Neural crest cell (in vitro differentiated cells): ENCODE results near the gene AURKB. TPM values are rescaled to one million over a fixed set of nuclear protein-coding genes. Genes with fewer than 3 reads are reported as not detected.

Experiments
- DNase-seq: peaks from one replicate; pipeline ENCODE4 v3.0.0; 2021; ENCODE audit warnings: low read depth, mixed read lengths, low spot score
- H3K27ac Mint-ChIP-seq: one replicate; pipeline ENCODE4 v1.8.0; 2021; ENCODE audit warnings: mild to moderate bottlenecking, mixed read lengths; ENCODE audit not compliant: unreplicated experiment
- H3K27me3 Mint-ChIP-seq: 2 replicates; pipeline ENCODE4 v1.8.0; 2021; ENCODE audit warnings: low read depth, mild to moderate bottlenecking, mixed read lengths
- H3K36me3 Mint-ChIP-seq: 2 replicates; pipeline ENCODE4 v1.8.0; 2021; ENCODE audit warnings: low read depth, mild to moderate bottlenecking, mixed read lengths
- H3K4me1 Mint-ChIP-seq: 2 replicates; pipeline ENCODE4 v1.8.0; 2021; ENCODE audit warnings: mixed read lengths
- H3K4me3 Mint-ChIP-seq: one replicate; pipeline ENCODE4 v1.8.0; 2021; ENCODE audit warnings: mild to moderate bottlenecking, mixed read lengths
- H3K9me3 Mint-ChIP-seq: 2 replicates; pipeline ENCODE4 v1.8.0; 2021; ENCODE audit warnings: mixed read lengths
- total RNA-seq: library from RNA; stranded (reverse); gene quantifications from 2 replicates; pipeline ENCODE4 v1.2.1, GENCODE V29; 2021
- TF ChIP-seq, protein P1 (sequence below): fragments of 200-600 bp; sonication (generic); conservative IDR thresholded peaks from 2 replicates; pipeline ENCODE4 v1.5.0; 2021; ENCODE audit warnings: antibody characterized with exemption, mild to moderate bottlenecking

The AURKB gene
- total RNA-seq, 1 donor from 2014 or later: 176 TPM

DNA sequence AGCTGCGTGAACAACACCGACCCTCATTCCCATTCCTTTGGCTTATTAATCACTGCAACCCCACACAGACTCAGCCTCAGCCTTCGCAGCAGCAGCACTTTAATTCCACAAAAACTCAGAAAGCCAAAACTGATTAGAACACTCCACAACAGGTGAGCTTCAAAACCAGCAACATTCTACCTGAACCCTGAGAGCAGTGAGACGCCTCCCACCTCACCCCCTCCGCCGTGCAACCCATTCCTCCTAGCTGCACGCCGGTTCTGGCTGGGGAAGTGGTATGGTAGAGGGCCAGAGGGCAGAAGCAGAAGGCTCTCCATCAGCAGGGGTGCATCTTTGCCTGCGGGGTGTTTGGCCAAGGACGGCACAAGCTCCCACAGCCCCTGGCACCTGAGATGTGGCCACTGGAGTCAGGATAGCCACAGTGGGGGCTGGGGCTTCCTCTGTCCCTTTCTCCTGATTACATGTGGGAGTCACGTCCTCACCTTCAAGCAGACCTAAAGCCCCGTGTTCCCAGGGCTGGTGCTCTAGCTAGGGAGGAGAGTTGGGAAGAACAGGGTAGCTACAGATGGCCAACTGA, 22.0 kb downstream of the AURKB start:
- Mint-ChIP-seq H3K4me3 (no peak overlapping the region), H3K27ac (no peak overlapping the region), H3K27me3 (peaks cover 7% of the 10 kb centered on the region), H3K9me3 (no peaks in the 10 kb centered on the region), H3K4me1 (peaks cover 18% of the 10 kb centered on the region), H3K36me3 (no peaks in the 10 kb centered on the region)
- no peak for DNase-seq
- TF ChIP-seq, protein P1, sequence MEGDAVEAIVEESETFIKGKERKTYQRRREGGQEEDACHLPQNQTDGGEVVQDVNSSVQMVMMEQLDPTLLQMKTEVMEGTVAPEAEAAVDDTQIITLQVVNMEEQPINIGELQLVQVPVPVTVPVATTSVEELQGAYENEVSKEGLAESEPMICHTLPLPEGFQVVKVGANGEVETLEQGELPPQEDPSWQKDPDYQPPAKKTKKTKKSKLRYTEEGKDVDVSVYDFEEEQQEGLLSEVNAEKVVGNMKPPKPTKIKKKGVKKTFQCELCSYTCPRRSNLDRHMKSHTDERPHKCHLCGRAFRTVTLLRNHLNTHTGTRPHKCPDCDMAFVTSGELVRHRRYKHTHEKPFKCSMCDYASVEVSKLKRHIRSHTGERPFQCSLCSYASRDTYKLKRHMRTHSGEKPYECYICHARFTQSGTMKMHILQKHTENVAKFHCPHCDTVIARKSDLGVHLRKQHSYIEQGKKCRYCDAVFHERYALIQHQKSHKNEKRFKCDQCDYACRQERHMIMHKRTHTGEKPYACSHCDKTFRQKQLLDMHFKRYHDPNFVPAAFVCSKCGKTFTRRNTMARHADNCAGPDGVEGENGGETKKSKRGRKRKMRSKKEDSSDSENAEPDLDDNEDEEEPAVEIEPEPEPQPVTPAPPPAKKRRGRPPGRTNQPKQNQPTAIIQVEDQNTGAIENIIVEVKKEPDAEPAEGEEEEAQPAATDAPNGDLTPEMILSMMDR: no peak

DNA sequence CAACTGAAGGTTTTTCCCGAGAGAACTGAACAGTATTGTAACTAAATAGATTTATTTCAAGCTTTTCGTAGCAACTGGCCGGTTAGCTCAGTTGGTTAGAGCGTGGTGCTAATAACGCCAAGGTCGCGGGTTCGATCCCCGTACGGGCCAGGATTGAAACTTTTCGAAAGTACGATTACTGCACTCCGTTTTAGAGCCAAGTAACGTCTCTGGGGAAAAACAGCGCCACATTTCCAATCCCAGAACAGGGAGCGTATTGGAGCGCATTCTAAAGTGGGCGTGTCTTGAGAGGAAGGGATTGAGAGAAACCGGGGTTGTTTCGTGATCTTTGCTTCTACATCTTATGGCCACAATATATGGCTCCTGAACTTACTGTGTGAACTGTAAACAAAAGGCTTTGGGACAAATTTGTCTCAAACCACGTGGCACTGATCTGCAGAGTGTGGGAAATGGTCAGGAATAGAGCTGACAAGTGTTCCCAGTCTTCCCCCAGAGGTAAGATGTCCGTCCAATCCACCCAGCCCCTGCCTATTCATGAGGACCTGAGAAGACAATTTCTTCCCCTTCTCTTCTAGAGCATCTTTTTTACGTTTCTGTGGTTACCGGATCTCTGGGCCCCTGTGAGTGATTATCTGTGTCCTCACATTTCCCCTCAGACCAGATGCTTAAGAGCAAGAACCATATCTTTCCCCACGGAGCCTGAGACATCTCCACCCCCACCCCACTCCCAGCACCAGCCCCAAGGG, 22.7 kb downstream of the AURKB start:
- peaks cover 7% of the 10 kb centered on the region for H3K27me3 Mint-ChIP-seq
- H3K4me1 Mint-ChIP-seq: peaks cover 18% of the 10 kb centered on the region
- peak; percentile 93 for DNase-seq
- H3K27ac Mint-ChIP-seq: no peak overlapping the region
- no peaks in the 10 kb centered on the region for H3K36me3 Mint-ChIP-seq
- H3K9me3 Mint-ChIP-seq: no peaks in the 10 kb centered on the region
- H3K4me3 Mint-ChIP-seq: no peak overlapping the region
- TF ChIP-seq, protein P1: no peak

DNA sequence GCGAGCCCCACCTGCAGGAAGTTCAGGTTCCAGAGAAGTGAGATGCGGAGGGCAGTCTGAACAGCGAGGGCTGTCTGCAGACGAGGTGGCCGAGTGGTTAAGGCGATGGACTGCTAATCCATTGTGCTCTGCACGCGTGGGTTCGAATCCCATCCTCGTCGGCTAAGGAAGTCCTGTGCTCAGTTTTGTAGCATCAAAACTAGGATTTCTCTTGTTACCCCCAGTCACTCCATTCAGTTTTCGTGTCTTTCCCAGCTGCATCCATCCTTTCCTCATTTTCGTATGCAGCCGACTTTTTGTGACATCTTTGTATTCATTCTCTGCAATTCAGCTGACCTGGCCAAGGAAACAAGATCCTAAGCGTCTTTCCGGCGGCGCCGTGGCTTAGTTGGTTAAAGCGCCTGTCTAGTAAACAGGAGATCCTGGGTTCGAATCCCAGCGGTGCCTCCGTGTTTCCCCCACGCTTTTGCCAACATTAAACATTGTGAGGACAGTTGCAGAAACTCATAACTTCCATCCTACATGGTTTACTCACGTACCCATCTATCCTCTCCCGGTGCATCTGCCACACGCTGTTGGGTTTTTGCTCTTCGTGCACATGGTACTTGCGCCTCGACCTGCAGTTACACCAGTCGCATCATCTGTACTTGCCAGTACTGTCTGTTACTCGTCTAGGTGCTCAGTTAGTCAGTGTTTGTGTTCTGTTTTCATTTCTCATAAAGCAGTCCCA, 23.4 kb downstream of the AURKB start:
- Mint-ChIP-seq H3K4me1 (peaks cover 20% of the 10 kb centered on the region), H3K9me3 (no peaks in the 10 kb centered on the region), H3K4me3 (no peak overlapping the region), H3K27ac (no peak overlapping the region), H3K27me3 (peaks cover 9% of the 10 kb centered on the region), H3K36me3 (no peaks in the 10 kb centered on the region)
- TF ChIP-seq, protein P1: peak; percentile 53
- peak; percentile 99 for DNase-seq

DNA sequence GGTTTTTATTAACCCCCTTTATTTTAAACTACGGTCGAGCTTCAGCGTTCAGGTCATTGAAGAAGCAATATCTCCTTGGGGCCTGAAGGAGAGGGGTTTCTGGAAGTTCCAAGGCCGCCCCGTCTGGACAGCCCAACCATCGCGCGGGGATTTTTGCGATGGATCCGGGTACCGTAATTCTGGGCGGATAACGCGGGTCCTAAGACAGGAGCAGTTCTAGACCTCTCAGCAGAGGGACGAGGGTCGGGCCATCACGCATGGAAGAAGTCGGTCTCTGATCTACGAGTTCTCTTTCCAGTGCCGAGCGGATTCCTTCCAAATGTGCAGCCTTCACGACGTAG, 24.0 kb downstream of the AURKB start:
- no peak overlapping the region for H3K27ac Mint-ChIP-seq
- peaks cover 9% of the 10 kb centered on the region for H3K27me3 Mint-ChIP-seq
- no peaks in the 10 kb centered on the region for H3K36me3 Mint-ChIP-seq
- TF ChIP-seq, protein P1: no peak
- no peak for DNase-seq
- no peak overlapping the region for H3K4me3 Mint-ChIP-seq
- H3K4me1 Mint-ChIP-seq: peaks cover 22% of the 10 kb centered on the region
- no peaks in the 10 kb centered on the region for H3K9me3 Mint-ChIP-seq

DNA sequence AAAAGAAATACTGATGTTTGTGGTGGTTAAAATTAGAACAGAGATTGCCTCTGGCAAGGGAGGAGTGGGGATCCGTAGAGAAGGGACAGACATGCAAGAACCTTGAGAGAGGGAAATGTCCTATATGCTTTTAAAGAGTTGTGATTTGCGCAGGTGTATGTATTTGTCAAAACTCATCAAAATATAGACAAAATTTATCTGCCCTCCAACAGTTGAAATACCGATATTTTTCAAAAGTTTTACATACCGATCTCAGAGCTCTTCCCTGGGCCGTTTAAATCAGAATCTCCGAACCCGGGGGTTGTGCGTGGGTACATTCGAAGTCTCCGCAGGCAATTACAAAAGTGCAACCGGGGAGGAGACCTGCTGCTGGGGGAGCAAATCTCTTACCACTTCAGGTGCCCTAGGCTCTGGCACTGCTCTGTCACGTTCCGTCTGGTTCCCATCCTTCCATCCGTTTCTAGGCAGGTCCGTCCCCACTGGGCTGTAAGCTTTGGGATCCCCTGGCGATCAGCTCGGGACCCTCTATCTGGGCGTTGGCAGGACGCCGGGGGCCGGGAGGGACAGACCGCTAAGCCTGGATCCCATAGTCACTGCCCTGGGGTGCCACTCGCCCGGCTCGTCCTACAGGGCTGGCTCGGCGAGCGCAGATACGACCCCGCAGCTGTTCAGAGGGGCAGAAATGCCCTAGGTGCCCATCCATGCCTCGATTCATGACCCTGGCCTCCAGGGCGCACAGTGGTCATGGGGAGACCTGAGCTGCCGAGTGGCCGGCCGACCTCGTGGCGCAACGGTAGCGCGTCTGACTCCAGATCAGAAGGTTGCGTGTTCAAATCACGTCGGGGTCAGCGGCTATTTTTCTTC, 24.6 kb downstream of the AURKB start:
- peaks cover 9% of the 10 kb centered on the region for H3K27me3 Mint-ChIP-seq
- H3K36me3 Mint-ChIP-seq: no peaks in the 10 kb centered on the region
- TF ChIP-seq, protein P1: no peak
- peaks cover 21% of the 10 kb centered on the region for H3K4me1 Mint-ChIP-seq
- no peak overlapping the region for H3K4me3 Mint-ChIP-seq
- no peaks in the 10 kb centered on the region for H3K9me3 Mint-ChIP-seq
- H3K27ac Mint-ChIP-seq: no peak overlapping the region
- peak; percentile 98 for DNase-seq
